Muscle of arm (tissue), 14 donors: ENCODE results near the gene DGCR6L. TPM values are rescaled to one million over a fixed set of nuclear protein-coding genes. Genes with fewer than 3 reads are reported as not detected.
A peak's percentile ranks its signal among the peaks of the same experiment; 100 is the strongest.
"Not testable (repeated sequence)": the region's sequence is repeated elsewhere in the genome, so short reads cannot be mapped to it uniquely, and the experiment has no call there.

Experiments
- DNase-seq: peaks from one replicate; pipeline ENCODE4 v3.0.0-alpha.2; 2013
- long read RNA-seq, 11 donors: transcript quantifications; one replicate each; lab custom pipeline, GENCODE V29; 2026
- polyA plus RNA-seq, 12 donors: library from polyadenylated mRNA; unstranded; fragments of 120-200 nt; gene quantifications; one replicate each; pipeline ENCODE4 v1.2.1, GENCODE V29; 2013; ENCODE audit not compliant: insufficient read length in 12 of 12

DGCR6L gene
- polyA plus RNA-seq = 10 to 100 TPM in 11 of 12 donors, not detected in 1; 40.2 to 98.3 (median 46.6) TPM
- long read RNA-seq, donor 1, transcript DGCR6L-201 (5 exons, 1,154 nt) = major isoform, 43 of 44 reads
- long read RNA-seq, donor 1, partial matches to known transcripts = 0 of 44 reads
- long read RNA-seq, donor 1, other reads (novel, unspliced or antisense) = 0 of 44 reads
- long read RNA-seq, donor 2, transcript DGCR6L-201 (5 exons, 1,154 nt) = major isoform, 46 of 51 reads
- long read RNA-seq, donor 2, transcript DGCR6L-203 (4 exons, 935 nt) = minor isoform, 5 of 51 reads
- long read RNA-seq, donor 2, partial matches to known transcripts = 0 of 51 reads
- long read RNA-seq, donor 2, other reads (novel, unspliced or antisense) = 0 of 51 reads
- long read RNA-seq, donor 3, transcript DGCR6L-201 (5 exons, 1,154 nt) = major isoform, 32 of 33 reads
- long read RNA-seq, donor 3, partial matches to known transcripts = 0 of 33 reads
- long read RNA-seq, donor 3, other reads (novel, unspliced or antisense) = 0 of 33 reads
- long read RNA-seq, donor 4, transcript DGCR6L-201 (5 exons, 1,154 nt) = major isoform, 16 of 17 reads
- long read RNA-seq, donor 4, partial matches to known transcripts = 0 of 17 reads
- long read RNA-seq, donor 4, other reads (novel, unspliced or antisense) = 0 of 17 reads
- long read RNA-seq, donor 5, transcript DGCR6L-201 (5 exons, 1,154 nt) = major isoform, 90 of 104 reads
- long read RNA-seq, donor 5, partial matches to known transcripts = 6 of 104 reads
- long read RNA-seq, donor 5, other reads (novel, unspliced or antisense) = 6 of 104 reads
- long read RNA-seq, donor 6, transcript DGCR6L-201 (5 exons, 1,154 nt) = major isoform, 35 of 38 reads
- long read RNA-seq, donor 6, partial matches to known transcripts = 0 of 38 reads
- long read RNA-seq, donor 6, other reads (novel, unspliced or antisense) = 0 of 38 reads
- long read RNA-seq, donor 7, transcript DGCR6L-201 (5 exons, 1,154 nt) = major isoform, 19 of 20 reads
- long read RNA-seq, donor 7, partial matches to known transcripts = 0 of 20 reads
- long read RNA-seq, donor 7, other reads (novel, unspliced or antisense) = 0 of 20 reads
- long read RNA-seq, donor 8, transcript DGCR6L-203 (4 exons, 935 nt) = minor isoform, 6 of 139 reads
- long read RNA-seq, donor 8, transcript DGCR6L-201 (5 exons, 1,154 nt) = major isoform, 127 of 139 reads
- long read RNA-seq, donor 8, partial matches to known transcripts = 0 of 139 reads
- long read RNA-seq, donor 8, other reads (novel, unspliced or antisense) = 6 of 139 reads
- long read RNA-seq, donor 9, transcript DGCR6L-201 (5 exons, 1,154 nt) = major isoform, 18 of 20 reads
- long read RNA-seq, donor 9, partial matches to known transcripts = 0 of 20 reads
- long read RNA-seq, donor 9, other reads (novel, unspliced or antisense) = 0 of 20 reads
- long read RNA-seq, donor 10, transcript DGCR6L-201 (5 exons, 1,154 nt) = major isoform, 59 of 67 reads
- long read RNA-seq, donor 10, partial matches to known transcripts = 0 of 67 reads
- long read RNA-seq, donor 10, other reads (novel, unspliced or antisense) = 5 of 67 reads
- long read RNA-seq, donor 11, transcript DGCR6L-201 (5 exons, 1,154 nt) = major isoform, 63 of 76 reads
- long read RNA-seq, donor 11, transcript DGCR6L-203 (4 exons, 935 nt) = minor isoform, 5 of 76 reads
- long read RNA-seq, donor 11, partial matches to known transcripts = 8 of 76 reads
- long read RNA-seq, donor 11, other reads (novel, unspliced or antisense) = 0 of 76 reads

DNA sequence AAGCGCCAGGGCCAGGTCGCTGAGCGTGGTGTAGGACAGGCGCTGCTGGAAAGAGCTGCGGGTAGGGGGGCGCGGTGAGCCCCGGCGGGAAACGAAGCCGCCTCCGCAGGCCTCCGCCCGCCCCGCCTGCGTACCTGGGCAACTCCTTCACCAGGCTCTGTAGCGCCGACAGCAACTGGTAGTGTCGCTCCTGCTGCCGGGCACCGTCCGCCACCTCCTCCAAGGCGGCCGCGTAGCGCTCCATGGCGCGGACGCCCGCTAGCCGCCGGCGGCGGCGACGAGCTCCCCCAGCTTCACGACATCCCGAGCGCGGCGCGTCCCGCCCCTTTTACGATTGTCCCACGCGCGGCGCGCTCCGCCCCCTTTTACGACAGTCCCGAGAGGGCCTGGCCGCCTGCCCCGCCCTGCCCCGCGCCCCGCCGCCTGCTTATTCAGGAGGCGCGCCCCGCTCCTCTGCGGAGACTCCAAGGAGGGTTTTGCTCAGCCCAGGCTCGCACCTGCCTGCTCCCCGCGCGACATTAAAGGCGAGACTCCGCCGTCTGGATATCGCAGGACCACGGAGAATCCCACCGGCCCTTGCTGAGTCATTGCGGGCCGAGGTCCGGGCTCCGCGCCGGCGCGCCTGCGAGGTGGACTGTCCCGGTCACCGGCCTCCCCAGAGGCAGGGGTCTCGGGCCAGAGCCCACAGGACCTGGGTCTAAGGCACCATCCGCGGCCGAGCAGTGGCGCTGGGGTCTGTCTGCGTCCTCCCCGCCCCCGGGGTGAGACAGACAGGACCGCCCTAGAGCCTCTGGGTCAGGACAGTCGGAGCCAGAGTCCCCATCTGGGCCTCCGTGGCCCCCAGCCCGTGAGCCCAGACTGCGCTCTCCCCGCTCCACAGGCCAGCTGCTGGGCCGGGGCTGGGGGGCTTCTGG is at the start of gene DGCR6L:
TSS of gene DGCR6L (minus strand) at position 316 of the 914 bp plus-strand sequence. CDS start at position 244, 72 bp downstream.
- peak; percentile 95 for DNase-seq

GRCh38 chr22:20368875-20369274 is 49.0 kb upstream of the DGCR6L start:
- DNase-seq = not testable (repeated sequence)

DNA sequence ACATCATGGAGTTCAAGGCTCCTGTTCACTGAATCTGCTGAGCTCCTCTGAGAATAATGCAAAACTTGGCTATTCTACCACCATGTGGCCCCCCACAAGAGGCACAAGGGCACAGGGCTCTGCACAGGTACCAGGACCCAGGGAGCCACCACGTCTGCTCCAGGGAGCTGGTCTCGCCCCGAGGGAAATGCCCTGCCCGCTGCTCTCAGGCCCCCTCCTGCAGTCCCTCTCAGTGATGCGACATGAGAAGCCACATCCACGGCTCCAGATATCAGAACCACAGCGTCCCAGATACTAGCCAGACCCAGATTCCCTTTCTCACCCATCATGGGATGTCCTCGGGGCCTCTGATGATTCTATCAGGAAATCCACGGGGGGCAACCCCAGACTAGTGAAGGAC is 47.0 kb upstream of the DGCR6L start:
- not testable (repeated sequence) for DNase-seq

DNA sequence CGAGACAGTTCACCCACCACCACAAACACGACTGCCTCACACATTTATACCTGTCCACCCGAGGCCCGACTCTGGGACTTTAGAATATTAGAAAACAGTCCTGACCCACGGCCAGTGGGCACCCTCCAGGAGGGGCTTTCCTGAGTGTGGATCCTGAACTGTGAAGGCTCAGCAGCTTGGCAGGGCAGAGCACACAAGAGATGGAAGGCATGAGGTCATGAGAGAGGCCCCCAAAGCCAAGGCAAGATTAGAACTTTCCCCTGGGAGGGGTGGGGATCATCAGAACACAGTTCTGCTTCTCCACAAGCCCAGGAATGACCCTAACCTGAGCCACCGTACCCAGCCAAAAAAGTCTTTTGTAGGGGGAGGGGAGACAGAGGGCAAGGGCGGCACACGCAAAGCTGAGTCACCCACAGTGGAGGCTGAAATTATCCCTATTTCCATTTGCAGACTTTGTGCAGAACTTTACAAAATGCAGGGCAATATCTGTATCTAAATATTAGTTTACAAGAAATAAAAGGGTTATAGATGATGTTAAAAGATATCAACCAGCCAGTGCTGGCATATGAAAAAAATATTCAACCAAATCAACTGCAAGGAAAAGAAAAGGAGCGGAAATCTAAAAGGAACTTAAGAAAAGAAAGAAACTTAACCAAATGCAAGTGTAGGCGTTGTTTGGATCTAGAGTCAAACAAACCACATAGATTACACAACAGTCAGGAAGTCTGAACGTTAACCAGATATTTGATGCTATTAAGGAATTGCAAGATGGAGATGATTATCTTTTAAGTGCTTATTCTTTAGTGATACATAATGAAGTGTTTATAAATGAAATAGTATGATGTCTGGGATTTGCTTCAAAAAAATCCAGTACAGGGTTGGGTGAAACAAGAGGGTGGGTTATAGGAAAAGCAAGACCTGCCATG is 44.7 kb upstream of the DGCR6L start:
- not testable (repeated sequence) for DNase-seq

GRCh38 chr22:20362403-20362802 is 42.5 kb upstream of the DGCR6L start:
- DNase-seq = not testable (repeated sequence)

DNA sequence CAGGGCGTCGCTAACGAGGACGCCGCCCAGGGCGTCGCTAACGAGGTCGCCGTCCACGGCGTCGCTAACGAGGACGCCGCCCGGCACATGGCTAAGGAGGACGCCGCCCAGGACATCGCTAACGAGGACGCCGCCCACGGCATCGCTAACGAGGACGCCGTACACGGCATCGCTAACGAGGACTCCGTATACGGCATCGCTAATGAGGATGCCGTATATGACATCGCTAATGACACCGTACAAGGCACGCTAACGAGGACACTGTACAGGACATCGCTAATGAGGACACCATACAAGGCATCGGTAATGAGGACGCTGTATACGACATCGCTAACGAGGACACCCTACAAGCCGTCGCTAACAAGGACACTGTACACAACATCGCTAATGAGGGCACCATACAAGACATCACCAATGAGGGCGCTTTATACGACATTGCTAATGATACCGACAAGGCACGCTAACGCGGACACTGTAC is 41.9 kb upstream of the DGCR6L start:
- DNase-seq = not testable (repeated sequence)

DNA sequence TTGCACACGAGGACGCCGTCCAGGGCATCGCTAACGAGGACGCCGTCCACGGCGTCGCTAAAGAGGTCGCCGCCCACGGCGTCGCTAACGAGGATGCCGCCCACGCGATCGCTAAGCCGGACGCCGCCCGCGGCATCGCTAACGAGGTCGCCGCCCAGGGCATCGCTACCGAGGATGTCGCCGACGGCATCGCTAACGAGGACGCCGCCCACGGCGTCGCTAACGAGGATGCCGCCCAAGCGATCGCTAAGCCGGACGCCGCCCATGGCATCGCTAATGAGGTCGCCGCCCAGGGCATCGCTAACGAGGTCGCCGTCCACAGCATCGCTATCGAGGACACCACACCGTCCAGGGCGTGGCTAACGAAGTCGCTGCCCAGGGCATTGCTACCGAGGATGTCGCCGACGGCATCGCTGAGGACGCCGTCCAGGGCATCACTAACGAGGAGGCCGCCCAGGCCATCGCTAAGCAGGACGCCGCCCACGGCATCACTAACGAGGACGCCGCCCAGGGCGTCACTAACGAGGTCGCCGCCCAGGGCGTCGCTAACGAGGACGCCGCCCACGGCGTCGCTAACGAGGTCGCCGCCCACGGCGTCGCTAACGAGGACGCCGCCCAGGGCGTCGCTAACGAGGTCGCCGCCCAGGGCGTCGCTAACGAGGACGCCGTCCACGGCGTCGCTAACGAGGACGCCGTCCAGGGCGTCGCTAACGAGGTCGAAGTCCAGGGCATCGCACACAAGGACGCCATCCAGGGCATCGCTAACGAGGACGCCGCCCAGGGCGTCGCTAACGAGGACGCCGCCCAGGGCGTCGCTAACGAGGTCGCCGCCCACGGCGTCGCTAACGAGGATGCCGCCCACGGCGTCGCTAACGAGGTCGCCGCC is 41.2 kb upstream of the DGCR6L start:
- DNase-seq = not testable (repeated sequence)

DNA sequence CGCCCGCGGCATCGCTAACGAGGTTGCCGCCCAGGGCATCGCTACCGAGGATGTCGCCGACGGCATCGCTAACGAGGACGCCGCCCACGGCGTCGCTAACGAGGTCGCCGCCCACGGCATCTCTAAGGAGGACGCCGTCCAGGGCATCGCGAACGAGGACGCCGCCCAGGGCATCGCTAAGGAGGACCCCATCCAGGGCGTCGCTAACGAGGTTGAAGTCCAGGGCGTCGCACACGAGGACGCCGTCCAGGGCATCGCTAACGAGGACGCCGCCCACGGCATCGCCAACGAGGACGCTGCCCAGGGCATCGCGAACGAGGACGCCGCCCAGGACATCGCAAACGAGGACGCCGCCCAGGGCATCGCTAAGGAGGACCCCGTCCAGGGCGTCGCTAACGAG is 40.4 kb upstream of the DGCR6L start:
- DNase-seq = not testable (repeated sequence)

- DNase-seq = not testable (repeated sequence)
Measured at GRCh38 chr22:20358503-20359239, 38.8 kb upstream of the DGCR6L start.

DNA sequence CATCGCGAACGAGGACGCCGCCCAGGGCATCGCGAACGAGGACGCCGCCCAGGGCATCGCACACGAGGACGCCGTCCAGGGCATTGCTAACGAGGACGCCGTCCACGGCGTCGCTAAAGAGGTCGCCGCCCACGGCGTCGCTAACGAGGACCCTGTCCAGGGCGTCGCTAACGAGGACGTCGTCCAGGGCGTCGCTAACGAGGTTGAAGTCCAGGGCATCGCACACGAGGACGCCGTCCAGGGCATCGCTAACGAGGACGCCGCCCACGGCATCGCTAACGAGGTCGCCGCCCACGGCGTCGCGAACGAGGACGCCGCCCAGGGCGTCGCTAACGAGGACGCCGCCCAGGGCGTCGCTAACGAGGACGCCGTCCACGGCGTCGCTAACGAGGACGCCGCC is 38.1 kb upstream of the DGCR6L start:
- DNase-seq = not testable (repeated sequence)

DNA sequence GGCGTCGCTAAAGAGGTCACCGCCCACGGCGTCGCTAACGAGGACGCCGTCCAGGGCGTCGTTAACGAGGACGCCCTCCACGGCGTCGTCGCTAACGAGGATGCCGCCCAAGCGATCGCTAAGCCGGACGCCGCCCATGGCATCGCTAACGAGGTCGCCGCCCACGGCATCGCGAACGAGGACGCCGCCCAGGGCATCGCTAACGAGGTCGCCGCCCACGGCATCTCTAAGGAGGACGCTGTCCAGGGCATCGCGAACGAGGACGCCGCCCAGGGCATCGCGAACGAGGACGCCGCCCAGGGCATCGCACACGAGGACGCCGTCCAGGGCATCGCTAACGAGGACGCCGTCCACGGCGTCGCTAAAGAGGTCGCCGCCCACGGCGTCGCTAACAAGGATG is 37.0 kb upstream of the DGCR6L start:
- not testable (repeated sequence) for DNase-seq

- not testable (repeated sequence) for DNase-seq
Measured at GRCh38 chr22:20355939-20356636, 36.2 kb upstream of the DGCR6L start.

GRCh38 chr22:20354238-20354975 is 34.5 kb upstream of the DGCR6L start:
- DNase-seq = no peak

DNA sequence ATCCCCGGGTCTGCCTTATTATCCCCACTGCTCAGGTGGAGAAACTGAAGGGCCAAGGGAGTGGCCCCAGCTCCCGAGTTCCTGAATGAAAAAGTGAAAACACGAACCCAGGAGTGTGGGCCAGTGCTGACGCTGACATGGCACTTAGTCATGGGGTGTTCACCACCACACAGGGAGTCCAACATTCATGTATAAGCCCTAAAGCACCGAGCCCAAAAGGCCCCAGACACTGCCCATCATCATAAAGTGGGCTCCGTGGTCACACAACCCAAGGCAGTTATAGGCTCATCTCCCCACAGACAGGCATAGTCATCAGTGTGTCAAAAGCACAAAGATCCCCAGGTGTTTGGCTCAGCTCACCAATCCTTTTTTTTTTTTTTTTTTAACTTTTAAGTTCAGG is 32.7 kb upstream of the DGCR6L start:
- DNase-seq = not testable (repeated sequence)

- not testable (repeated sequence) for DNase-seq
Measured at GRCh38 chr22:20346553-20346952, 26.7 kb upstream of the DGCR6L start.
